22Rv1 (cell line): ENCODE results near the gene FOXN1.

Experiments
- CTCF ChIP-seq: fragments of 450-650 bp; IDR thresholded peaks from 2 replicates; pipeline ENCODE4 v1.5.1; 2017; ENCODE audit warnings: mild to moderate bottlenecking
- ZFX ChIP-seq: fragments of 450-650 bp; IDR thresholded peaks from 2 replicates; pipeline ENCODE4 v1.6.1; 2017; ENCODE audit warnings: antibody characterized with exemption, borderline replicate concordance

GRCh38 chr17:28570716-28571360 lies 64.7 kb downstream of the FOXN1 start:
- TF ChIP-seq CTCF, result no peak
- TF ChIP-seq ZFX, result no peak
